Chondrocyte (in vitro differentiated cells): ENCODE measurements around the gene AHRR. TPM values are rescaled to one million over a fixed set of nuclear protein-coding genes. Genes with fewer than 3 reads are reported as not detected.

Source experiments
- DNase-seq: peaks from one replicate; pipeline ENCODE4 v3.0.0; 2021; ENCODE audit warnings: mixed read lengths, low spot score
- H3K27ac Mint-ChIP-seq: one replicate; pipeline ENCODE4 v1.8.0; 2021; ENCODE audit warnings: mild to moderate bottlenecking, moderate library complexity, mixed read lengths; ENCODE audit not compliant: unreplicated experiment
- H3K27me3 Mint-ChIP-seq: 2 replicates; pipeline ENCODE4 v1.8.0; 2021; ENCODE audit warnings: low read depth, mixed read lengths
- H3K36me3 Mint-ChIP-seq: 2 replicates; pipeline ENCODE4 v1.8.0; 2021; ENCODE audit warnings: low read depth, mixed read lengths
- H3K4me1 Mint-ChIP-seq: 2 replicates; pipeline ENCODE4 v1.8.0; 2021; ENCODE audit warnings: low read depth, mild to moderate bottlenecking, mixed read lengths
- H3K4me3 Mint-ChIP-seq: one replicate; pipeline ENCODE4 v1.8.0; 2021; ENCODE audit warnings: mild to moderate bottlenecking, moderate library complexity, mixed read lengths; ENCODE audit not compliant: unreplicated experiment
- H3K9me3 Mint-ChIP-seq: 2 replicates; pipeline ENCODE4 v1.8.0; 2021; ENCODE audit warnings: low read depth, mixed read lengths
- total RNA-seq: library from RNA; stranded (reverse); gene quantifications from 3 replicates; pipeline ENCODE4 v1.2.1, GENCODE V29; 2021
- TF ChIP-seq, protein P1 (sequence below): fragments of 200-600 bp; sonication (generic); IDR thresholded peaks from 2 replicates; pipeline ENCODE4 v1.5.0; 2021; ENCODE audit warnings: antibody characterized with exemption, mild to moderate bottlenecking, moderate library complexity

AHRR gene
- total RNA-seq, 1 donor from 2014 or later = 17.3 TPM

DNA sequence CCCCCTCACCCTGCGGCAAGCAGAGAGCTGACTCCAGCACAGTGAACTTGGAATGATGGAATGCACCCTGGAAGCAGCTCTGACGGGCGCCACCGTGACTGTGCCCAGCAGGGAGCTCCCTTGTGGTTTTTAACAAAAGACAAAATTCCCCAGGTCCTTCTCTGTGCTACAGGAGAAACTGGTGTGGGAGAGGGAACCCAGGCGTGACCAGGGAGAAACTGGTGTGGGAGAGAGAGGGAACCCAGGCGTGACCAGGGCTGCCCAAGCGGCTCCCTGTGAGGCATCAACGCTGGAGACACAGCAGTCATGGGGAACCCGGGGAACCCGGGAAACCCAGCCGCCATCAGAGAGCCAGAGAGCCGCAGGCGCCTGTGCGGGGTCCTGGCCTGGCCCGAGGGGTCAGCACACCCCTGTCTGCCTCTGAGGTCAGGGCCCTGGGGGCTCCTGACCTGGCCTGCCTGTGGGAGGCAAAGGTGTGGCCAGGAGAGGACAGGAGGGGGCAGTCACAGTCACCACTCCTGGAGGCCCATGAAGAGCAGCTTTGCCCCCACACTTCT is 3.1 kb upstream of the AHRR start:
- no peak for DNase-seq
- TF ChIP-seq, protein P1, sequence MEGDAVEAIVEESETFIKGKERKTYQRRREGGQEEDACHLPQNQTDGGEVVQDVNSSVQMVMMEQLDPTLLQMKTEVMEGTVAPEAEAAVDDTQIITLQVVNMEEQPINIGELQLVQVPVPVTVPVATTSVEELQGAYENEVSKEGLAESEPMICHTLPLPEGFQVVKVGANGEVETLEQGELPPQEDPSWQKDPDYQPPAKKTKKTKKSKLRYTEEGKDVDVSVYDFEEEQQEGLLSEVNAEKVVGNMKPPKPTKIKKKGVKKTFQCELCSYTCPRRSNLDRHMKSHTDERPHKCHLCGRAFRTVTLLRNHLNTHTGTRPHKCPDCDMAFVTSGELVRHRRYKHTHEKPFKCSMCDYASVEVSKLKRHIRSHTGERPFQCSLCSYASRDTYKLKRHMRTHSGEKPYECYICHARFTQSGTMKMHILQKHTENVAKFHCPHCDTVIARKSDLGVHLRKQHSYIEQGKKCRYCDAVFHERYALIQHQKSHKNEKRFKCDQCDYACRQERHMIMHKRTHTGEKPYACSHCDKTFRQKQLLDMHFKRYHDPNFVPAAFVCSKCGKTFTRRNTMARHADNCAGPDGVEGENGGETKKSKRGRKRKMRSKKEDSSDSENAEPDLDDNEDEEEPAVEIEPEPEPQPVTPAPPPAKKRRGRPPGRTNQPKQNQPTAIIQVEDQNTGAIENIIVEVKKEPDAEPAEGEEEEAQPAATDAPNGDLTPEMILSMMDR = peak; percentile 42
- peaks cover 6% of the 10 kb centered on the region for H3K36me3 Mint-ChIP-seq
- peaks cover 11% of the 10 kb centered on the region for H3K4me1 Mint-ChIP-seq
- no peak overlapping the region for H3K4me3 Mint-ChIP-seq
- H3K27me3 Mint-ChIP-seq = no peaks in the 10 kb centered on the region
- H3K9me3 Mint-ChIP-seq = no peaks in the 10 kb centered on the region
- H3K27ac Mint-ChIP-seq = no peak overlapping the region

DNA sequence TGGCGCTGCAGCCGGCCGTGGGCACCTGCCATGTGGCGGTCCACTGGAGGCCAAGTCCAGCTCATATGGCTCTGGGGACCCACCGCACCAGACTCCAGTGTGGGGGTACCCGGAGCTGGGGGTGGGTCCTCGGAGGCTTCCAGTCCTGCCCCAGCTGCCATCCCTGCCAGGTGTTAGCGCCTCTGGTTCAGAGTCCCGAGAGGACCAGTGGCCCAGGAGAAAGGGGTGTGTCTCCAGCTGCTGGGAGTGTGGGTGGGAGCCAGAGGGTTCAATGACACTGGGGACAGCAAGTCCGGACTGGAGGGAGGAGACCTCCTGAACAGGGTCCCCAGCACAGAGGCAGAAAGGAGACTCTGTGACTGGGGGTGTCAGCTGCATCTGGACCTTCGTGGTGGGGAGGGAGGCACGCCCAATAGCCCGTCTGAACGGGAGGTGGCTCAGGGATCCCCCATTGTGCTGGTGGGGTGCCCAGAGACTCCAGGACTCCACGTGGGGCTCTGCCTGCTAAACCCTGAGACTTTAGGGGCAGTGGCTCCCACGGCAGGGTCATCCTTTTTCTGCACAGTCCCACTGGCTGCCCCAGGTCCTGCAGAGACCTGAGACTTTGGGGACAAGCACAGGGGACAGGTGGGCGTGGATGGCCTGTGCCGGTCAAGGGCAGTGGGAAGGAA is 2.4 kb upstream of the AHRR start:
- Mint-ChIP-seq H3K4me1 (peaks cover 11% of the 10 kb centered on the region), H3K27ac (no peak overlapping the region), H3K4me3 (no peak overlapping the region), H3K9me3 (no peaks in the 10 kb centered on the region), H3K27me3 (no peaks in the 10 kb centered on the region), H3K36me3 (peaks cover 6% of the 10 kb centered on the region)
- DNase-seq = no peak
- TF ChIP-seq, protein P1 = no peak

DNA sequence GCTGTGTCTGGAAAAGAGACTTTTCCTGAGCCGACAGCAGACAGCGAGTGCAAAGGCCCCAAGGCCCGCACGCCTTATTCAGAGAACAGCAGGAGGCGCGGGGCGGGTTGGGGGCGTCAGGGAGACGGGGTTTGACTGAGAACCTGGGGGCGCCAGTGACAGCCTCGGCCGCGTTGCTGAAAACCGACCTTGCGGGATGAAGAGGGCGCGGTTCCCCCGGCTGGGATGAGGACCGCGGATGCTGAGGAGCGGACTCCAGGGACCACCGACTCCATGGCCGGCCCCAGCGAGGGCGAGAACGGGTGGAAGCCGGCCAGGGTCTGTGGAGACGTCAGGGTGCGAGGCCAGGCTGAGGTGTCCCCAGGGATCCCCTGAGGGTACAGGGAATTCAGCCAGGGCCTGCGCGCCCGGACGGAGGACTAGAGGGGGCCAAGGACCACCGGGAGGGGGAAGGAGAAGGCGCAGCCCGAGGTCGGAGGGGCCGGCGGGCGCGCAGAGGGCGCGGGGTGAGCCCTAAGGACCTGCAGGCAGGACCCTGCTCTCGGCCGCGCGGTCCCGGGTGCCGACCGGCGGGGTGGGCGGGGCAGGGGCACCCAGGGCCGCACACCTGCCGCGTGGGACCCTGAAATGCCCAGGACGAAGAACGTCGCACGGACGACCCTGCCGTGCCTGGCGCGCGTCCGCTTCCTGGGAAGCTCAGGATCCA is 837 bp upstream of the AHRR start:
- Mint-ChIP-seq H3K4me3 (peak overlapping the region; percentile 77), H3K27me3 (no peaks in the 10 kb centered on the region), H3K27ac (peak overlapping the region; percentile 36), H3K36me3 (no peaks in the 10 kb centered on the region), H3K9me3 (no peaks in the 10 kb centered on the region), H3K4me1 (peaks cover 15% of the 10 kb centered on the region)
- DNase-seq = peak; percentile 79
- TF ChIP-seq, protein P1 = no peak

DNA sequence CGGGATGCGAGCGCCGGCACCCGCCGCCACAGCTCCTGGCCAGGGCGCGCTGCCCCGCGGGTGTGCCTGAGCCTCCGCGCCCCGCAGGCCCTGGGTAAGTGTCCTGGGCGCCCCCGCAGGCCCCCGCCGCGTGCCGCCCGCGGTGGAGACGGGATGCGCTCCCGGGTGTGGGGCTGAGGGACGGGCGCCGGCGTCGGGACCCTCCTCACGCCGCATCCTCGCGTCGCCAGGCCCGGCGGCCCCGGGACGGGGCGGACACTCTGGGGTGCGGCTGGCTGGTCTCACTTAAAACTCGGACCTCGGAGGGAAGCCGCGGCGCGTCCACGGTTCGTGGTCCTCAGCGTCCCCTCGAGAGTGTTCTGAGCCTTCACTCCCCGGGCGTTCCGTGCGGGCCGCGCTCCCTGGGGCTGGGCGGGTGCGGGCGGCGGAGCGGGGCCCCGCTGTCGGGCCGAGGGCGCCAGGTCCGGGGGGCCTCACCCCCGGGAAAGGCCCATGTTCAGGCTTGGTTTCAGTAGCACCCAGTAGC is 275 bp downstream of the AHRR start:
- peaks cover 2% of the 10 kb centered on the region for H3K36me3 Mint-ChIP-seq
- H3K27me3 Mint-ChIP-seq = no peaks in the 10 kb centered on the region
- peak overlapping the region; percentile 56 for H3K4me3 Mint-ChIP-seq
- H3K9me3 Mint-ChIP-seq = no peaks in the 10 kb centered on the region
- TF ChIP-seq, protein P1 = peak; percentile 10
- no peak overlapping the region for H3K27ac Mint-ChIP-seq
- DNase-seq = peak; percentile 83
- peaks cover 15% of the 10 kb centered on the region for H3K4me1 Mint-ChIP-seq

DNA sequence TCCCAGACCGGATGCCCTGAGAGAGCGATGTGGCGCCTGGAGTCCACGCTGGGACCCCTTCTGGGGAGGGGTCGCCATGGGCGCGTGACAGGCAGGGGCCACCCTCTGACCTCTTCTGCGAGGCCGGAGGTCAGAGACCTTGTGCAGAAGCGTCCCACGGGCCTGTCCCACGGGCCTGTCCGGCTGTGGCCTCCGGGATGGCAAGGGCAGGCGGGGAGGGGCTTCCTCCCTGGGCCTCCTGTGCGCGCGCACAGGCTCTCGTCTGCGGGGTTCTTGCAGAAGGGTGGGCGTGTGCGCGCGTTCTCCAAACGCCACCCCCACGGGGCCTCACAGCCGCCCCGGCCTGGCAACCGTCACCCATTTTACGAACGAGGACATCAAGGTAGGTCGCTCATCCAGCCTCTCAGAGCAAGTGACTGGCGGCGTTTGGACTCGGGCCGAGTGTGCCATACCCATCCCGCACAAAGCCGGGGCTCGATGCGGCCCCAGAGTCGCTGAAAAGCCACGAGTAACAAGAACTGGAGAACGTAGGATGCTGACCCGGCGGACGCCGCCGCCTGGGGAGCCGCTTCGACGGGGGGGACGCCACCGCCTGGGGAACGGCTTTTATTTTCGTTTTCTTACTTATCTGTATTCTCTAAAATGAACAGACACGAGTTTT is 897 bp downstream of the AHRR start:
- Mint-ChIP-seq H3K27me3 (no peaks in the 10 kb centered on the region), H3K36me3 (peaks cover 2% of the 10 kb centered on the region), H3K4me1 (peaks cover 15% of the 10 kb centered on the region), H3K27ac (no peak overlapping the region), H3K9me3 (no peaks in the 10 kb centered on the region), H3K4me3 (peak overlapping the region; percentile 56)
- DNase-seq = peak; percentile 90
- TF ChIP-seq, protein P1 = no peak
